ENCODE data around the gene ENKD1. TPM values are rescaled to one million over a fixed set of nuclear protein-coding genes. Genes with fewer than 3 reads are reported as not detected.

The ENKD1 gene
- polyA plus RNA-seq, 4 donors, result 13.1 to 39.2 (median 19.1) TPM

GRCh38 chr16:67679935-67680897, 13.7 kb upstream of the ENKD1 start:
- DNase-seq (ENCODE audit: low read depth in 4 of 4, low spot score in 3 of 4), result no peak

DNA sequence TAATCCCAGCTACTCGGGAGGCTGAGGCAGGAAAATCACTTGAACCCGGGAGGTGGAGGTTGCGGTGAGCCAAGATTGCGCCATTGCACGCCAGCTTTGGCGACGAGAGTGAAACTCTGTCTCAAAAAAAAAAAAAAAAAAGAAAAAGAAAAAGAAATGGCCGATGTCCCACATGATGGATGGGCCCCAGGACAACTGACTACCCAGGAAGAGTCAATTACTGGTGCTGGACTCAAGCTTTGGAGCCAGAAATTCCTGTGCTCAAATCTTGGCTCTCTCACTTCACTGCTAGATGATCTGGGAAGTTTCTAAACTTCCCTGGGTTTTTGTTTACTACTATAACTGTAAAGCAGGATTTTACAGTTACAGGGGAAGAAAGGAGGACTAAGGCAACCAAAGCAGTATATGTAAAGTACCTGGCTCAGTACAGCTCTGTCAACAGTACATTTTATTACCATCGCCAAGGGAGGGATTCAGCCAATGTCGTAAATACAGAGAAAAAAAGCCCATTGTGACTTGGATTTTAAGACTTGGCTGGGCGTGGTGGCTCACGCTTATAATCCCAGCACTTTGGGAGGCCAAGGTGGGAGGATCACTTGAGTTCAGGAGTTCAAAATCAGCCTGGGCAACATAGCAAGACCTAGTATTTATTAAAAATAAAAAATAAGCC, 11.9 kb upstream of the ENKD1 start:
- DNase-seq (ENCODE audit: low read depth in 4 of 4, low spot score in 3 of 4), result no peak

DNA sequence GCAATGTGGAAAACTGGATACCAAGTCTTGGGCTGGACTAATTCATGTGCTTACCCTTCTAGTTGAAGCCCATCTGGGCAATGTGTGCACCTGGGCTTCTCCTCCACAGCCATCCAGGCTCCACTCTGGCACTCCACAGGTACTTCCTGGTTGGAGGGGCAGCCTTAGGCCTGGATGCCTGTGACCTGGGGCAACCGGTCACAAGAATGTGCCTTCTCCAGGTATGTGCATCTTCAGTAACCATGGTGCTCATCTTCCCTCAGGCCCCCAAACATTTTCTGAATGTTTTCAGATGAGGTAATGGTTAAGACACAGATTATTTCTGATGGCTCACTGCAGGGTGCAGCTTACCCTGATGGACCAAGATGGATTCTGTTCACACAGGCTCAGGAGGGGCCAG, 11.2 kb upstream of the ENKD1 start:
- DNase-seq (ENCODE audit: low read depth in 4 of 4, low spot score in 3 of 4), result no peak

GRCh38 chr16:67676939-67677338, 10.4 kb upstream of the ENKD1 start:
- DNase-seq (ENCODE audit: low read depth in 4 of 4, low spot score in 3 of 4), result no peak

DNA sequence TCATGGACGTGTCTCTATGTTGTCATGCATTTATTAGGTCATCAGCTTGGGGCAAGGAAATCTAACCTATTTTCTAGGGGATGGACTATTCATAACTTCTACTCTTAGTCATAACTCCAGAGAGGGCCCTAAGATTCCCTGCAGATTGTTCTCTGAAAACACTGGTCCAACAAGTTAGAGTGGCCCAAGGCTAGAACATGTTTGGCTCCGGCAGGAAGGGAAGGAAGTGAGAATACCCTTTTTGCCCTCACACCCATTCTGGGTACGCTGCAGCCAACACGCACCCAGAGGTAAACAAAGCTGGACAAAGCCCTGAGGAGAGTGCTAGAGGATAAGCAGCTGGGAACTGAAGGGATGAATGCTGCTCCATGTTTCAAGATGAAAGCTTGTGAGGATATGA, 10.0 kb upstream of the ENKD1 start:
- DNase-seq (ENCODE audit: low read depth in 4 of 4, low spot score in 3 of 4), result no peak

DNA sequence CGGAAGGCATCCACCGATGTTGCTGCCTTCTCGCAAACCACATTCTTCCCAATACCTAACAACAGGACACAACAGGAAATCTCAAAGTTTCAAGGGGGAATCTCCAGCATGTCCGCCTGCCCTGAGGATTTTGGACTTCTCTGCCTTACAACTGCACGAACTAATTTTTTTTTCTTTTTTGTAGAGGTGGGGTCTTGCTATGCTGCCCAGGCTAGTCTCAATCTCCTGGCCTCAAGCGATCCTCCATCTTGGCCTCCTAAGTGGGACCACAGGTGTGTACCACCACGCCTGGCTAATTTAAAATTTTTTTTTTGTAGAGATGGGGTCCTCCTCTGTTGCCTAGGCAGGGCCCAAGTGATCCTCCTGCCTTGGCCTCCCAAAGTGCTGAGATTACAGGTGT, 9.4 kb upstream of the ENKD1 start:
- no peak for DNase-seq (ENCODE audit: low read depth in 4 of 4, low spot score in 3 of 4)

- DNase-seq (ENCODE audit: low read depth in 4 of 4, low spot score in 3 of 4), result no peak
These were observed 9.0 kb upstream of the ENKD1 start for GRCh38 chr16:67675579-67675935.

GRCh38 chr16:67674851-67675578, 8.5 kb upstream of the ENKD1 start:
- no peak for DNase-seq (ENCODE audit: low read depth in 4 of 4, low spot score in 3 of 4)

- no peak for DNase-seq (ENCODE audit: low read depth in 4 of 4, low spot score in 3 of 4)
These were observed 7.4 kb upstream of the ENKD1 start for GRCh38 chr16:67673712-67674580.

- no peak for DNase-seq (ENCODE audit: low read depth in 4 of 4, low spot score in 3 of 4)
These were observed 6.5 kb upstream of the ENKD1 start for GRCh38 chr16:67672739-67673662.

DNA sequence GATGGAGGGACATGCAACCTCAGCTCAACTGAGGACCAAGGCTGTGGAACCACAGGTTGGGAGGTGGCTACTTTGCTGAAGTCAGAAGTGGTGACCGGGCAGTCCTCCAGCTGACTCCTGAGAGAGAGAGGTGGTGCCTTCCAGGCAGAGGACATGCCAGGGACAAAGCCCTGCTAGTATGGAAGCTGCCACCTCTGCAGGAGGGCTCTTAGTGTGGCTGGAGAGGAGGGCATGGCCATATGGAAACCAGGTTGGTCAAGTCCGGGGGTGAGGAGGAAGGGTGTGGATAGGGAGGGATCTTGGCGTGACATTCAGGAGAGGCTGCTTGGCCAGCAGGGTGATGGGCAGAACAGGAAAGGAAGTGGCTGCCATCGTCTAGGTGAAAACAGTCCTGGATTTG, 5.8 kb upstream of the ENKD1 start:
- no peak for DNase-seq (ENCODE audit: low read depth in 4 of 4, low spot score in 3 of 4)

GRCh38 chr16:67669499-67670101, 3.0 kb upstream of the ENKD1 start:
- DNase-seq (ENCODE audit: low read depth in 4 of 4, low spot score in 3 of 4), result no peak

DNA sequence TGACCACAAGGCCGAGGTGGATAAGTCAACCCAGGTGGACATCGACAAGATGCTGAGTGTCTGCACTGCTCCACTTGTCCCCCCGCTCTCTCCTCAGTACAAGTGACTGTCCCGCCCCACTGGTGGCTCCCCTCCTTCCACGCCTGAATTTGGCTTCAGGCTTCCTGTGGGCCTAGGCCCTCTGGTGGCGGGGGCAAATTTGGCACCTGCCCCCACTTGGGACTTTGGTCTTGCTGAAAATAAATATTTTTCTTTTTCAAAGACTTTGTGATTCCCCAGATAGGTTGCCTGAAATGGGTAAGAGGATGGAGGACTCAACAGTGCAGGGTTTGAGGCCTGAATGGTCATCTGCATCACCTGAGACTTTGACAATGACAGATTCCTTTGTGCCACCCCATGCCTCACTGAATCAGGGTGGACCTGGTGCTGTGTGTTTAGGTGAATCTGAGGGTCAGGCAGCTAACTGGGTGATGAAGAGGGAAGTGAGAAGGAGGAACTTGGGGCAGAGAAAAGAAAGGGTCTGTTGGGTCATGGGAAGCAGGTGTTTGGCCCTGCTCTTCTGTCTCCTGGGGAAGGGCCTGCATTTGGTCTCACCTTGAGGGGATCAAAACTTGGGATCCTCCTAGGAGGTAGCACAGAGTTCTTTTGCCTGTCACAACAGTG, 2.1 kb upstream of the ENKD1 start:
- no peak for DNase-seq (ENCODE audit: low read depth in 4 of 4, low spot score in 3 of 4)

- DNase-seq (ENCODE audit: low read depth in 4 of 4, low spot score in 3 of 4), result peak; percentile 67 to 81 (median 74)
These were observed 1.4 kb upstream of the ENKD1 start for GRCh38 chr16:67667817-67668494.

DNA sequence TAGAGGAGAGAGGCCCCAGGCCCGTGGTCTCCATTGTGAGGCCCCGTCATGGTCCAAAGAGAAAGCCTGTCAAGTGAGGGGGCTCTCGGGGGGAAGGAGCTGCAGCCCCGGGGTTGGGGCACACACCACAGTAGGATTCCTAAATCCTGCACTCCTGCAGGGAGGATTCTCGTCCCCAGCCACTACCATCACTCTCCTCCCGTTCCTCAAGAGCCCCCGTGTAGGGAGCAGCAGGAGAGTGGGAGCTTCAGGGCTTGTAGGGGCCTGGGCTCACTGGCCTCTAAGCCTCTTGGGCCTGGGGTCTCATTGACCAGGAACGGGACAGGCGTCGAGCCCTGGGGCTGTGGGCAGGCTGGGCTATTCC, 885 bp upstream of the ENKD1 start:
- no peak for DNase-seq (ENCODE audit: low read depth in 4 of 4, low spot score in 3 of 4)

GRCh38 chr16:67666032-67666551, 458 bp downstream of the ENKD1 start:
- DNase-seq (ENCODE audit: low read depth in 4 of 4, low spot score in 3 of 4), result no peak

GRCh38 chr16:67665598-67665997, 952 bp downstream of the ENKD1 start:
- no peak for DNase-seq (ENCODE audit: low read depth in 4 of 4, low spot score in 3 of 4)

DNA sequence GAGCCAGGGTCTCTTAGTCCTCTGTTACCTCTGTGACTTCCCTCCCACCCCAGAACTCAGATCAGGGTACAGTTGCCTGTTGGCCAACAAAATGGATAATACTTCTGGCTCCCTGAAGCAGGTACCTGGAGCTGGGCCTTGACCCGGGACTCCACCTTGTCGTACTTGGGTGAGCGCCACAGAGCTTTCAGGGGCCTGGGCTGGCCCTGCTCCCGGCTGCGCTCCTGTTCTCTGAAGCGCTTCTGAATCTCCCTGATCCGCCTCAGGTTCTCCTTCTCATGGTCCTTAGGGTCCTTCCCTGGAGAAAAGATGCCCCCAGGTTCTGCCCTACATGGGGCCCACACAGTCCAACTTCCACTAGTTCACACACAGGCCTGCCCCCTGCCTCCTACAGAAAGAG, 1.7 kb downstream of the ENKD1 start:
- no peak for DNase-seq (ENCODE audit: low read depth in 4 of 4, low spot score in 3 of 4)

Data from left renal pelvis (tissue), 4 donors.